AG04450 (cell line): ENCODE results near the gene SIRT4. TPM values are rescaled to one million over a fixed set of nuclear protein-coding genes. Genes with fewer than 3 reads are reported as not detected.

Source experiments
- CTCF ChIA-PET: fragments of 300-600, 350-600 bp; formaldehyde crosslinking; extraction: SDS; loops from one replicate; lab custom pipeline; 2022; ENCODE audit warnings: antibody characterized with exemption, inconsistent platforms; lab: Charles Lee
- POLR2A ChIA-PET: fragments of 350-600 bp; formaldehyde crosslinking; extraction: SDS; loops from one replicate; lab custom pipeline; 2021; ENCODE audit warnings: antibody characterized with exemption, inconsistent platforms; lab: Yijun Ruan, JAX
- DNase-seq: peaks from one replicate; pipeline ENCODE4 v3.0.0-alpha.2; 2011; ENCODE audit warnings: low read depth, low spot score
- H3K27ac ChIP-seq: one replicate; pipeline ENCODE4 v1.5.1; 2012; ENCODE audit warnings: low read depth, low read length, control low read depth
- H3K27me3 ChIP-seq: one replicate; pipeline ENCODE4 v1.6.0; 2012; ENCODE audit warnings: low read length; ENCODE audit not compliant: control insufficient read depth, insufficient read depth
- H3K4me3 ChIP-seq: 2 replicates; pipeline ENCODE4 v1.5.1; 2011; ENCODE audit warnings: mild to moderate bottlenecking, low read depth, low read length, control low read depth
- H3K9me3 ChIP-seq: 2 replicates; pipeline ENCODE4 v1.5.1; 2012; ENCODE audit warnings: low read length; ENCODE audit not compliant: control insufficient read depth, insufficient read depth
- polyA plus RNA-seq: library from polyadenylated mRNA; depleted of rRNA; stranded (reverse); fragments of >200 nt; gene quantifications from 2 replicates; pipeline ENCODE4 v1.2.3, GENCODE V29; 2011
- TF ChIP-seq, protein P1 (sequence below): IDR thresholded peaks from 2 replicates; pipeline ENCODE4 v1.5.1; 2011; ENCODE audit warnings: low read depth, low read length, control low read depth, inconsistent platforms

Gene SIRT4
- polyA plus RNA-seq, 1 experiment = 1.9 TPM

DNA sequence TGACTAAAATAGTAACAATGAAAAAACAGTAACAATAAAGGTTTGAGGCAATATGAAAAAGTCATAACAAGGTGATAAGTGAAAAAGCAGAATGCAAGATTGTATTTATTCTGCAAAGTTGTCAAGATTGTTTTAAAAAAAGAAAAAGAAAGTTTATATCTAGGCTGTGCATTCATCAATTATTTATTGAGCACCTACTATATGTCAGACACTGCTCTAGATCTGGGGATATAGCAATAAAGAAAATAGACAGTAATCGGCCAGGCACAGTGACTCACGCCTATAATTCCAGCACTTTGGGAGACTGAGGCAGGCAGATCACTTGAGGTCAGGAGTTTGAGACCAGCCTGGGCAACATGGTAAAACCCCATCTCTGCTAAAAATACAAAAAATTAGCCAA is 21.7 kb downstream of the SIRT4 start:
- POLR2A ChIA-PET = no interaction called here
- H3K27me3 ChIP-seq = peaks cover 24% of the 10 kb centered on the region
- no peak for DNase-seq
- no peaks in the 10 kb centered on the region for H3K9me3 ChIP-seq
- CTCF ChIA-PET = interaction anchor here (6.0 kb wide), 1 partner anchor 22 kb away, joined by 17 read pairs; the partner anchor contains the start of gene SIRT4
- no peak overlapping the region for H3K27ac ChIP-seq
- TF ChIP-seq, protein P1, sequence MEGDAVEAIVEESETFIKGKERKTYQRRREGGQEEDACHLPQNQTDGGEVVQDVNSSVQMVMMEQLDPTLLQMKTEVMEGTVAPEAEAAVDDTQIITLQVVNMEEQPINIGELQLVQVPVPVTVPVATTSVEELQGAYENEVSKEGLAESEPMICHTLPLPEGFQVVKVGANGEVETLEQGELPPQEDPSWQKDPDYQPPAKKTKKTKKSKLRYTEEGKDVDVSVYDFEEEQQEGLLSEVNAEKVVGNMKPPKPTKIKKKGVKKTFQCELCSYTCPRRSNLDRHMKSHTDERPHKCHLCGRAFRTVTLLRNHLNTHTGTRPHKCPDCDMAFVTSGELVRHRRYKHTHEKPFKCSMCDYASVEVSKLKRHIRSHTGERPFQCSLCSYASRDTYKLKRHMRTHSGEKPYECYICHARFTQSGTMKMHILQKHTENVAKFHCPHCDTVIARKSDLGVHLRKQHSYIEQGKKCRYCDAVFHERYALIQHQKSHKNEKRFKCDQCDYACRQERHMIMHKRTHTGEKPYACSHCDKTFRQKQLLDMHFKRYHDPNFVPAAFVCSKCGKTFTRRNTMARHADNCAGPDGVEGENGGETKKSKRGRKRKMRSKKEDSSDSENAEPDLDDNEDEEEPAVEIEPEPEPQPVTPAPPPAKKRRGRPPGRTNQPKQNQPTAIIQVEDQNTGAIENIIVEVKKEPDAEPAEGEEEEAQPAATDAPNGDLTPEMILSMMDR = no peak
- no peak overlapping the region for H3K4me3 ChIP-seq

DNA sequence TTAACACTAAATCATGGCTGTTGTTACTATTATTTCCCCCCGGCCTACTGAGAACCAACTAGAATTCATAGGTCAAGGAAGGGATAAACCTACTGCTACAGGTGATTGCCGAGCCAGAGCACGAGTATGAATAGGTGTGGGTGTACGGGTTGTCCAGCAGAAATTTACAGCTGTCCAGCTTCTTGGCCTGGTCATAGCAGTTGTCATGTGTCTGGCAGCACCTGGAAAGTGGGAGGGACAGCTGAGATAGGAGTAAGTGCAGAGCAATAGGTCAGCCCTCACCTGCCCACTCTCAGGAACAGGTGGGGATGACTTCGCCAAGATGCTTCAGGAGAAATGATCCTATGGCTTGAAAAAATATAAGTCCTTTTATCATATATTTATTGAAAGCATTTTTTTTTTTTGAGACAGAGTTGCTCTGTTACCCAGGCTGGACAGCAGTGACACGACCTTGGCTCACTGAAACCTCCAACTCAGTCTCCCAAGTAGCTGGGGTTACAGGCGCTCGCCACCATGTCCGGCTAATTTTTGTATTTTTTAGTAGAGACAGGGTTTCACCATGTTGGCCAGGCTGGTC is 22.8 kb downstream of the SIRT4 start:
- peaks cover 27% of the 10 kb centered on the region for H3K27me3 ChIP-seq
- DNase-seq = no peak
- no peak overlapping the region for H3K27ac ChIP-seq
- TF ChIP-seq, protein P1 = no peak
- H3K4me3 ChIP-seq = no peak overlapping the region
- POLR2A ChIA-PET = no interaction called here
- H3K9me3 ChIP-seq = no peaks in the 10 kb centered on the region
- CTCF ChIA-PET = interaction anchor here (1.0 to 6.0 kb wide), 3 partner anchors 23 to 106 kb away, joined by 4 to 17 read pairs (median 7); partner anchors contain the start of gene SIRT4

DNA sequence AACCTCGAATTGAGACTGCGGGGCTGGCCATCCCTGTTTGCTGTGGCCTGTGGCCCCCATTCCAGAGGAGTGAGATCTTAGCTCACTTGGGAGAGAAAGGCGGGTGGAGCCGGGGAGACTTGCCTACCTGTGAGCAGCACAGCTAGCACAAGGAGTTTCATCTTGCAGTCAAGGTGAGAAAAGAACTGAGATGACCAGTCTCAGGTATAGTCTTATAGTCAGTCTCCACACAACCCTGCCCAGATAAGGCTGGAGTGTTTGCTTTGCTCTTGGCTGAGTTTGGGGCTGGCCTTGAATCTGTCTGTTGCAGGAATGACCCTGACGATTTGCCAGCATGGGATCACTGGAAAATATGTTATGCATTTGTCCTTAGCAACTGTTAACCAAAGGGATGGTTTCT is 25.5 kb downstream of the SIRT4 start, which contains the start of gene PLA2G1B:
Gene PLA2G1B, minus strand, starts transcription at position 187 of the 400 bp plus-strand sequence. Its CDS starts 26 bp downstream, at position 161.
- H3K4me3 ChIP-seq = no peak within 1 kb of the TSS
- DNase-seq = no peak
- ChIA-PET POLR2A (no interaction called here), CTCF (interaction anchor here (0.8 to 1.9 kb wide), 2 partner anchors 11 to 102 kb away, joined by 4 to 11 read pairs; no protein-coding TSS in a partner anchor)
- H3K27me3 ChIP-seq = peaks cover 22% of the 10 kb centered on the region
- H3K27ac ChIP-seq = no peak within 1 kb of the TSS
- no peaks in the 10 kb centered on the region for H3K9me3 ChIP-seq
- TF ChIP-seq, protein P1 = no peak

DNA sequence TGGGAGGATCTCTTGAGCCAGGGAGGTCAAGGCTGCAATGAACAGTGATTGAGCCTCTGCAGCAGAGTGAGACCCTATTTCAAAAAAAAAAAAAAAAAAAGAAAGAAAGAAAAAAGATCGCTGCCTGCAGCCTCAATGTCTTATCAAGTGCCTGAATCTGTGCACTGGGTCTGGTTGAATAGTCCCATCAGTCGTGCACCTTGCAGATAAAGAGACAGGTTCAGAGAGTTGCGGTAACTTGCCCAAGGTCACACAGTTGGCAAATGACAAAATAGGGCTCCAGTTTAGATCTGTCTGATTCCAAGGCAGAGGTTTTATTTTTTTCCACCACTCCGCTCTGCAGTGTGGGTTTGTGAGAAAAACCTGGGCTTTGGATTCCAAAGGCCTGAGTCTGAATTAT is 26.1 kb downstream of the SIRT4 start:
- peaks cover 25% of the 10 kb centered on the region for H3K27me3 ChIP-seq
- H3K4me3 ChIP-seq = no peak overlapping the region
- ChIA-PET CTCF (interaction anchor here (0.8 to 0.9 kb wide), 2 partner anchors 26 to 102 kb away, joined by 3 to 4 read pairs; partner anchors contain the start of gene SIRT4), POLR2A (no interaction called here)
- no peaks in the 10 kb centered on the region for H3K9me3 ChIP-seq
- DNase-seq = no peak
- no peak overlapping the region for H3K27ac ChIP-seq
- TF ChIP-seq, protein P1 = no peak

DNA sequence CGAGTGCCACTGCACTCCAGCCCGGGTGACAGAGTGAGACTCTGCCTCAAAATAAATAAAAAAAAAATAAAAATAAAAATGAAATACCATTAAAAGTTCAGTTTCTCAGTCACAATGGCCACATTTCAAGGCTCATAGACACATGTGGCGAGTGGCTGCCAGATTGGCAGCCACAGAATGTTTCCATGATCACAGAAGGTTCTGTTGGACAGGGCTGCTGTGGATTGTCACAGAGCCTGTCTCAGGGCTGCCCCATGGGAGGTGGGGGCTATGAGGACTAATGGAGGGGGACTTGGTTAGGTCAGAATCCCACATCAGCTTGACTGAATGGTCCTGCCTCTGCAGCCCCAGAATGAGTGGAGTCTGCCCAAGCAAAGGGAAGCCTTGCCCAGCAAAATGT is 29.3 kb downstream of the SIRT4 start:
- TF ChIP-seq, protein P1 = no peak
- ChIA-PET CTCF (interaction anchor here (1.2 kb wide), 1 partner anchor 14 kb away, joined by 3 read pairs; no protein-coding TSS in a partner anchor), POLR2A (no interaction called here)
- Histone ChIP-seq H3K27me3 (peaks cover 24% of the 10 kb centered on the region), H3K27ac (no peak overlapping the region), H3K4me3 (no peak overlapping the region), H3K9me3 (peaks cover 3% of the 10 kb centered on the region)
- no peak for DNase-seq
